ENCODE measurements around the gene RAB28.

Gene RAB28

DNA sequence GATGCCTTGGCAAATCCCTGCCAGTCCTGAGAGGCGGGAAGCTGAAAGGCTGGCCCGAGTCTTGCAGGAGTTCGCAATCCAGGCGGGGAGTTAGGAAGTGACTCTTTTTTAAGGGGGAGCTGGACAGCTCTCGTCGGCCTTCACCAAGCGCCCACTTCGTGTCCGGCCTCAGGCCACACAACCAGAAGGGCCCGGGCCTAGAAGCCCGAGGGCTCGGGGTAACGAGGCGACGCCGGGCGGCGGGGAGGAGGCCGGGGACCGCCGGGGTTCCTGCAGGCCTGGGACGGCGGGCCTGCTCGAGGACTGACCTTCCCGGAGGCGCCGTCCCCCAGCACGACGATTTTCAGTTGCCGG lies 395 bp downstream of the RAB28 start:
- FAIRE-seq, result peak; percentile 76
- TF ChIP-seq POLR2A (IDR thresholded peaks at IDR 0.05; ENCODE audit: low read depth, low read length), result peak; percentile 45
- DNase-seq (ENCODE audit: insufficient read length, low spot score), result peak; percentile 20

DNA sequence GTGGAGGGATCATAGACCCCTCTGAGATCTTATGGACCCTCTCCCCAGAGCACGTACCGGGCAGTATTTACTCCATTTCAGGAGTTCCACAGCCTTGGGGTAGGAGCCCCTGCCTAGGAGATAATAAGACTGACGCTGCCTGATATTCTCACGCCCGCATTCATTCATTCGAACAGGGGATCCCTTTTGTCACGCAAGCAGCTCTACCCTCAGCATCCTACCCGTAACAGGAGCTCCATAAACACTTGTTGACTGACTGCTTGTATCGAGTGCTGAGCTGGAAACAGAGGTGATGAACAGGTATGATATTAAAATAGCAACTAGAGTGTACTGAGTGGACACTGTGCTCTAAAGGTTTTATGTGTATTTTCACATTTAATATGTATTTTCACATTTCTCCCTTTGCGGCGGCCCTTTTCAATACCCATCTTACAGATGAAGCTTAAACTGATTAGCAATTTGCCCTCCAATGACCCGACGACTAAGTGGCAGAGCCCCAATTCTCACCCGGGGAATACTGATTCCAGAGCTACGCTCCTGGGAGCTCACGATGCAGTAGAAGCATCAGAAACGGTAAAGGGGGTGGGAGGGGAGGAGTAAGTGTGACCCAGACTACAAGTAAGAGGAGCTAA lies 888 bp downstream of the RAB28 start:
- no peak for DNase-seq (ENCODE audit: insufficient read length, low spot score)
- TF ChIP-seq POLR2A (IDR thresholded peaks at IDR 0.05; ENCODE audit: low read depth, low read length), result no peak
- no peak for FAIRE-seq

DNA sequence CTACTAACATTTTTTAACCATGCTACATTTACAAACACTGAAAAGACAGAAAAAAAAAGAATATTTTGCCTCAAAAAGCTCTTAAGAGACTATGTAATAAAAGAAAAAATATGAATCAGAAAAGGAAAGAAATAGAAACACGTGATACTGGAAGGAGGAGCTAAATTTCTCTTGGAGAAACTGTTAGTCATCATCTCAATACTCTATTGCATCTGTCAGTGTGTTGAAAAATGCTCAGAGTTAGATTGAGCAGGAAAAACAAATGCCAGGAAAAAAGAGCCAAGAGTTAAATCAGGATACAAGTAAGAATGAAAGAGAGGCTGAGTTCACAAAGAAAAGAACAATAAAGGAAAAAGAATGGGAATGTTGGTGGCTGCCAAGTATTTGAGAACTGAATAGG lies 2.6 kb downstream of the RAB28 start:
- no peak for TF ChIP-seq POLR2A (IDR thresholded peaks at IDR 0.05; ENCODE audit: low read depth, low read length)
- no peak for DNase-seq (ENCODE audit: insufficient read length, low spot score)
- FAIRE-seq, result no peak

DNA sequence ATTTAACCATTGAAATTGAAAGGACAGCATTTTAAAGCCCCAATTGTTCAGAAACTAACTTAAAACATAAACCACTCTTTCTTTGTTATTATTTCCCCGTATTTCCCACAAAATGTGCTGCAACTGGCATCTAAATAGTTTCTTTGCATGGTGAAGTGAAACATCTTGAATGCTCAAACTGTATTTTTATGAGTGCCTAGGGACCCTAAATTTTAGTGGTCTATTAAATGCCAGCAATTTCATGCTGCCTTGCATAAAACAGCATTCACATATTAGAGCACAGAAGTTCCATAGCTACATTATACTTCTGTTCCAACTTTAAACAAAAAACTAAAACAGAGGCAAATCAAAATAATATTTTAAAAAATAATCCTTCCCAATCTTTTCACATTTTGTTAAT lies 5.4 kb downstream of the RAB28 start:
- FAIRE-seq (no peak), DNase-seq (ENCODE audit: insufficient read length, low spot score) (no peak)
- TF ChIP-seq POLR2A (IDR thresholded peaks at IDR 0.05; ENCODE audit: low read depth, low read length), result no peak

DNA sequence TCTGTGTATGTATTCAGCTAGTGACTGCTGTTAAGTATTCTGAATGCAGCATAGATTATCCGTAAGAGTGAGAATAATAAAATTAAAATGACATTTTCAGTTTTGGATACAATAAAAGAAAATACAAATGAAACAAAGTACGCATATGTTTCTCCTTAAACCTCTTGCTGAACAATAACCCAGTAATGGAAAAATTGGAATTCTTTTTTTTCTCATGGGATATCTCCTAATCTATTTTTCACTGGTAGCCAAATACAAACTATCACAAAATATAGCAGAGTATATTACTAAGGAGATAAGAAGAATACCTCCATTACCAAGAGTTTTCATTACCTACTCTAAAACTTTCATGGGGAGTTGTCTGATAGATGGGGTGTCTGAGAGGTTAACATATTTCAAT lies 6.0 kb downstream of the RAB28 start:
- FAIRE-seq (no peak), DNase-seq (ENCODE audit: insufficient read length, low spot score) (no peak)
- no peak for TF ChIP-seq POLR2A (IDR thresholded peaks at IDR 0.05; ENCODE audit: low read depth, low read length)

DNA sequence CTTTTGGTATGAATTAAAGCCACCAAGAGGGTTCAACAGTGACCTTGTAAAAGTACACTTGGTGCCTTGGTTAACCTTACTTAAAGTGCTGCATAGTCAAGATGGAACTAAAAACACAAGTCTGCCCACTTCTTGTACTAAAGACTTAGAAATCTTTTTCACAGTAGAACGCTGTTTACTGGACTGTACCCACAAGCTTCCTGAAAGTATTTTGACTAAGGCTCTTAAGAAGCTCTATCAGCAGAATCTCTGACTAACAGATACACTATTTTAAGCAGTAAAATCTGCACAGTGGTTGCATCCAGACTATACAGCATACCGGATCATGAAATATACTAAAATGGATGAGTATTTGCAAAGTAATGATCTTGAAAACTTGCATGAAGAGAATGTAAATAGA lies 7.2 kb downstream of the RAB28 start:
- FAIRE-seq, result no peak
- no peak for DNase-seq (ENCODE audit: insufficient read length, low spot score)
- TF ChIP-seq POLR2A (IDR thresholded peaks at IDR 0.05; ENCODE audit: low read depth, low read length), result no peak

DNA sequence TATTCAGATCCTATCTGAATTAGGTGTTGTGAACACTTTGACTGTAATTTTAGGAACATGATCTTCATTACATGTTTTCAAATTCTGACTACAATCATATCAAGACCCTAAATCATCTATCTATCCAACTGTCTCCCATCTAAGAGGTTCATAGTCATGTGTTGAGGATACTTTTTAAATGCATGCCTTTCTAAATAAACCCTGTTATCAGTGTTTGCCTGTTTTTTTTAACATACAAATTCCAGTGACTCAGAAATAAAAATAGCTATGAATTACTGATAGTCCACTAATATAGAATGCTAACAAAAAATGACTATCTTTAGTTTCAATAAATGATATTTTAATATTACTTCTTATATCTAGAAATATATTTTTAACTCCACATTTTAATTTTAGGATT lies 8.0 kb downstream of the RAB28 start:
- FAIRE-seq (no peak), DNase-seq (ENCODE audit: insufficient read length, low spot score) (no peak)
- TF ChIP-seq POLR2A (IDR thresholded peaks at IDR 0.05; ENCODE audit: low read depth, low read length), result no peak

DNA sequence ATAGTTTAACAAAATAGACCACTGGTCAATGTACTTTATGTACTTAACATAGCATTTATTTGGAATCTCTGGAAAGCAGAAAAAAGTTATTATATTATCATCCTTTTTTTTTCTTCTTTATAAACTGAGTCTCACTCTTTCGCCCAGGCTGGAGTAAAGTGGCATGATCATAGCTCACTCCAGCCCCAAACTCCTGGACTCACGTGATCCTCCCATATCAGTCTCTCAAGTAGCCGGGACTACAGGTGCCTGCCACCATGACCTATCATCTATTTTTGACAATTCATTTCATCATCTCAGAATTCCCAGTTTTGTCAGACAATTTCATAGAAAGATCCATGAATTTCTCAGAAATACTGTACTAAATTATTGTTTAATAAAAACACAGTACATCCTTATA lies 12.7 kb downstream of the RAB28 start:
- no peak for TF ChIP-seq POLR2A (IDR thresholded peaks at IDR 0.05; ENCODE audit: low read depth, low read length)
- FAIRE-seq (no peak), DNase-seq (ENCODE audit: insufficient read length, low spot score) (no peak)

DNA sequence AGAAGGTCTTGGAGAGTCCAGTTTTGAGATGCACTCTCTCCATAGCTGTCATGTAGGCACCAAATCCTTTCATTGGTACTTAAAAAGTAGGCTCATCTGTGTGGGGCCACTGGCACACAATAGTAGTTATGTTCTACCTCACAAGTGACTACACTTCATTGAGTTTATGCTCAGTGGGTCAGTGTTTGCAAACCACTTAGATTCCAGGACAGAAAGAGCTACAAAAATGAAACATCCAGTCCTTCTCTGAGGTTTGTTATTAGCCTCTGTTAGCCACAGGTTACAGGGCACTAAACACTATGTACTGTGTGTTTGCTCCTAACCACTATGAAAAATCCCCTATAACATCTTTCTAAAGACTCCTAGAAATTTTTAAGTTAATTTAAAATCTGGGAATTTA lies 13.8 kb downstream of the RAB28 start:
- no peak for TF ChIP-seq POLR2A (IDR thresholded peaks at IDR 0.05; ENCODE audit: low read depth, low read length)
- FAIRE-seq (no peak), DNase-seq (ENCODE audit: insufficient read length, low spot score) (no peak)

DNA sequence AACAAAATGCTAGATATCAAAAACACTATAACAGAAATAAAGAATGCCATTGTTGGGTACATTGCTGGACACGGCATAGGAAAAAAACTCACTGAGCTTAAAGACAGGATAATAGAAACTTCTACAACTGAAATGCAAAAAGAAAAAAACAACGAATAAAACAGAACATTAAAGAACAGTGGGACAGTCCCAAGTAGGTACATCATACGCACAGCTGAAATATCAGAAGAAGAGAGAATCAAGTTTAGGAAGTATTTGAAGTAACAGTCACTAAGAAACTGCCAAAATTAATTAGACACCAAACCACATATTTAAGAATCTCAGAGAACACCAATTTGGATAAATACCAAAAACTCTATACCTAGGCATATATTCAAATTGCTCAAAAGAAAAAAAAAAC lies 19.2 kb downstream of the RAB28 start:
- TF ChIP-seq POLR2A (IDR thresholded peaks at IDR 0.05; ENCODE audit: low read depth, low read length), result no peak
- FAIRE-seq (no peak), DNase-seq (ENCODE audit: insufficient read length, low spot score) (no peak)

DNA sequence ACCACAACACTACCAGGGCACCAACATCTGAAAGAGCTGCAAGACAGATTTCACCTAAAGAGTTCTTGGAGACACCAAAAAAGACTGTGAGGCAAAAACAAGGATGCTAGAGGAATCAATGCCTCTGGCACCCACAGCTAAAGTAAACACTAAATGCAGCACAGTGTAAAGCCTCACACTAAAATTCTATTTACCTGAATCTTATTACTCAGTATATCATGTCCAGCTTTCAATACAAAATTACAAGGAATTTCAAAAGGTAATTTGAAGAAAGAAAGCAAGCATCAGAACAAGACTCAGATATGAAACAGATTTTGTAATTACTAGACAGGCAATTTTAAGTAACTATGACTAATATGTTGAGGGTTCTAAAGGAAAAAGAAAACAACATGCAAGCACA lies 19.6 kb downstream of the RAB28 start:
- TF ChIP-seq POLR2A (IDR thresholded peaks at IDR 0.05; ENCODE audit: low read depth, low read length), result no peak
- no peak for DNase-seq (ENCODE audit: insufficient read length, low spot score)
- no peak for FAIRE-seq

DNA sequence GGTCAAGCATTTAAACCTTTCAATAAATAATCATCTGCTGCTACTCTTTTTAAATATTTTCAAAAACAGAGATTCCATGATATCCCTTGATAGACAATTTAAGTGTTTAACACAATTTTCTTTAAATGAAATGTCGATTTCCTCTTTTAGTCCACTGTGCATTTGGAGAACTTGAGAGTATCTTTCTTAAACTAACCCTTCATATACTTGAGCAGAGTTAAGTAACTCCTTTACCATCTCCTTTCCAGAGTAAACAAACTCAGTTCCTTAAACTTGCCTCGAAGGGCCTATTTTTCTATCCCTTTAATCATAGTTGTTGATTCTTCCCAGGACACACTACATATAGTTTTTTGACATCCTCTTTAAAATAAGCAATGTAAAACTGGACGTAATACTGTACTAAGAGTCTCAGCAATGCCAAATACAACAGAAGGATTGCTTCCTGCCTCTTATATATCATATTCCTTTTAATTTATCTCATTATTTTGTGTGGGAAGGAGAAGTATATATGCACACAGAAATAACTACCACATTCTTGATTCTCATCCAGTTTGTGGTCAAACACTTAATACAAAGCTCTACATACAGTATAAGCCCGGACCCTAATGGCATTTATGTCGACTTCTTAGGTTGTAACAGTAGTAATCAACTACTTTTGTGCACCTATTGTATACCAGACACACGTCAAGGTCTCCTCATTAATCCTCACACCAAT lies 22.8 kb downstream of the RAB28 start:
- DNase-seq (ENCODE audit: insufficient read length, low spot score) (no peak), FAIRE-seq (no peak)
- TF ChIP-seq POLR2A (IDR thresholded peaks at IDR 0.05; ENCODE audit: low read depth, low read length), result no peak

DNA sequence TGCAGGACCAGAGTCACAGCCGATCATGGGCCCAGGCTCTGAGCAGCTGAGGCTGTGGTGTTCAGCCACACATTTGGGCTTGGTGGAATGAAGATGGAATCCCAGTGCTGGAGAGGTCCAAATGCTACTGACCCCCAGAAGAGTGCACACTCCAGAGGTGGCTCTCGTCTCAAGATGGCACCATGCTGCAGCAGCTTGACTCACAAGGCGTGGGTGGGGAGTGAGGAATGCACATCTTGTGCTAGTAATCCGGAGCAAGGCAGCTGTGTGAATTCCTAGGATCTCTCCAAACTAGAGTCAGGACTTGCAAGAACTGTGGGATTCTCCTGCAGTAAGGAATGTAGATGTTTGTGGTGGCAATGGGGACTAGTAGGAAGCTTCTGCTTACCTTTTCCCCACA lies 28.7 kb downstream of the RAB28 start:
- DNase-seq (ENCODE audit: insufficient read length, low spot score) (no peak), FAIRE-seq (no peak)
- TF ChIP-seq POLR2A (IDR thresholded peaks at IDR 0.05; ENCODE audit: low read depth, low read length), result no peak

DNA sequence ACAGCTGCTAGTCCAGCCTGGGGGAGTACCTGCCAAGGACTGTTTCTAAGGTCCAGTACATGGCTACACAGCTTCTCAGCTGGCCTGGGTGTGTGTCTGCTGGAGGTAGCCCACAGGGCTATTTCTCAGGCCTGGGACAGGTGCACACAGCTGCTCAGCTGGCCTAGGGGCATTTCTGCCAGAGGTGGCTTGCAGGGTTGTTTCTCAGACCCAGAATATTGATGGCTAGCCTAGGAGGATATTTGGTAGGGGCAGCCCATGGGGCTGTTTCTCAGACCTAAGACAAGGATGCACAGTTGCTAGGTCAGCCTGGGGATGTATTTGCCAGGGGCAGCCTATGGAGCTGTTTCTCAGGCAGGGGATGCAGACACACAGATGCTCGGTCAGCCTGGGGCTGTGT lies 29.4 kb downstream of the RAB28 start:
- no peak for FAIRE-seq

DNA sequence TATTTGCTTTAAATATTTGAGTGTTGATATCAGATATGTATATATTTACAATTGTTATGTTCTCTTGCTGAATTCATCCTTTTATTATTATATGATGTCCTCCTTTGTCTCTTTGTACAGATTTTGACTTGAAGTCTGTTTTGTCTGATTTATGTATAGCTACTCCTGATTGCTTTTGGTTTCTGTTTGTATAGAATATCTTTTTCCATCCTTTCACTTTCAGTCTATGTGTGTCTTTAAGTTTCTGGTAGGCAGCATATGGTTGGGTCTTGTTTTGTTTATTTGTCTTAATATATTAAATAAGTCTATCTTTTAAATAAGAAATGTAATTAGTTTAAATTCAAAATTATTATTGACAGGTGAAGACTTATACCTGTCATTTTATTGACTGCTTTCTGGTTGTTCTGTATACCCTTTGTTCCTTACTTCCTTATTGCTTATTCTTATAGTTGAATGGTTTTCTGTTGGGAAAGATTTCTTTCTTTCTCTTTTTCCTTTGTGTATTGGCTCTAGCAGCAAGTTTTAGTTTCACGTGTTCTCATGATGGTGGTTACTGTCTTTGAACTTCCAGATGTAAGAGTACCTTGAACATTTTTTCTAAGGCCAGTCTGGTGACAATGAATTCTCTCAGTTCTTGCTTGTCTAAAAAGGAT lies 31.1 kb downstream of the RAB28 start:
- FAIRE-seq (no peak), DNase-seq (ENCODE audit: insufficient read length, low spot score) (no peak)
- TF ChIP-seq POLR2A (IDR thresholded peaks at IDR 0.05; ENCODE audit: low read depth, low read length), result no peak

More for the DNA sequence above, 29.4 kb downstream of the RAB28 start:
- TF ChIP-seq POLR2A (IDR thresholded peaks at IDR 0.05; ENCODE audit: low read depth, low read length), result no peak
- no peak for DNase-seq (ENCODE audit: insufficient read length, low spot score)
